ENCODE results near the gene PCNA.
"Not testable (repeated sequence)": the region's sequence is repeated elsewhere in the genome, so short reads cannot be mapped to it uniquely, and the experiment has no call there.

Gene PCNA

DNA sequence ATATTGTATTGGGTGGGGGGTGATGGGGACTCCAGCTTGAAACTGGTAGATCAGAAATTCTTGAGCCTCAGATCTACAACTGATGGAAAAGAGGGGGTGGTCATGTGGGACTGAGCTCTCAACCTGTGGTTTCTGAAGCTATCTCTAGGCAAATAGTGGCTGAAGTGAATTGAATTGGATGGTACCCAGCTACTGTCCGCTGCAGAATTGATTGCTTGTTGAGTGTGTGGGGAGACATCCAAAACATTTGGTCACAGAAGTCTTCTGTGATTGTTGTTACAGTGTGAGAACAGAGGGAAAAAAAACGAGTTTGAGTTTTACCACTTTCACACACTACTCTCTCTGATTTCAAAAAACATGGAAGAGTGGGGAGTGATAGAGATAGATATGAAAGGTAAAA, 21.9 kb upstream of the PCNA start:
- no peak for DNase-seq

DNA sequence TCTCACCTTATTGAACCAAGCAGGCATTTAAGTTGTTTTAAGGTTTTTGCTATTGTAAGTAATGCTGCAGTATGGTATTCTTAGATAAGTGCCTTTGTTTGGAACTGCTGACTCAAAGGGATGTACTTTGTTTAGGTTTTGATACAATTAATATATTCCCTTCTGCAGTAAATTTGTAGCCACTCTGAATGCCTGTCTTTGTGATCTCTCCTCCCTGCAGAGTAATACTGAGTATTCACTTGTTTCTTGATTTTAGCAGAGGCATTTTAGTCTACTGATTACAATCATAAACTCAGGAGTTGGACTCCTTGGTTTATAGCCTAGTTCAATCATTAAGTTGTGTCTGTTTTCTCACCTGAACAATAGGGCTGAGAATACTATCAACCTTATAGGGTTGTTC, 20.4 kb upstream of the PCNA start:
- no peak for DNase-seq

DNA sequence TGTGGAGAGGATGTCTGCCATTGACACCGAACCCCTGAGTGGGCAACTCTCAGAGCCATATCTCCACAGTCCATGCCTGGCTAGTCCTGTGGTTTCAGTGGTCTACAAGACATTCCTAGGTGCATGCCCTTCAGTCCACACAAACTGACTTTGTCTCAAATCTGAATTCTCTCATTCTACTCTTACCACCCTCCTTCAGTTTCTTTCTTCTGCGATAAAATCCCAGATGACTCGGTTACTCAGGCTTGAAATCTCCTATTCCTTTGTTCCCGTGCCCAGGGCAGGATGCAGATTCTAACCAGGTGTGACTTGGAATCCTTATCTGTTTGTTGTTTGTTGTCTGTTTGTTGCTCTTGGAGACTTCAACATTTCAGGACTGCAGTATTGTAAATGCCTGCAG, 16.3 kb upstream of the PCNA start:
- DNase-seq, result no peak

DNA sequence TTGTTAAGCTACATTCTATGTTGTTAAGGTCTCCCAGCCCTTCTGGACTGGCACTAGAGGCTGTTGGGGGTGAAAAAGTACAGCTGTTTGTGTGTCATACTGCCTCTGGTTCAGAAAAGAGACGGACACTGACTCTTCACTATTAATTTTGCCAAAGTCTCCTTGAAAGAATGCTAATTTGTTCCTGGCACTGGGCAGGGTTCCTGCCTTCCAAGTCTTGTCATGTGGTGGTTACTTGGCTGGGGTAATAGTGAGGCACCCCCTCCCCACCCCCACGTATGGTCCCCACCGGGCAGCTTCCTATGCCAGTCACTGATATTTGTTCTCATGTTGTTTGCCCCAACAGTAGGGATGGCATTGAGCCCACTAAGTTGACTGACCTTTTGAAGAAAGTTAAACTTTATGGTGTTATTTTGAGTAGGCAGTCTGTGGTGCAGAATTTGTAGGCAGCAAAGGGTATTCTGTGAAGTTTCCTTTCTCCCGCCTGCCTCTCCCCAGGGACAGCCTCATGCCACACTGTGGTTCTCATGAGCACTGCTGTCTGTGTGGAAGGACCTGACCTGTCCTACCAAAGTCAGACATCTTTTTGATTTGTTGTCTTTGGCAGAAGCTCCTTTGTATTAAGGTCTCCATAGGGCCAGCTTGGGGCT, 15.7 kb upstream of the PCNA start:
- DNase-seq, result no peak

DNA sequence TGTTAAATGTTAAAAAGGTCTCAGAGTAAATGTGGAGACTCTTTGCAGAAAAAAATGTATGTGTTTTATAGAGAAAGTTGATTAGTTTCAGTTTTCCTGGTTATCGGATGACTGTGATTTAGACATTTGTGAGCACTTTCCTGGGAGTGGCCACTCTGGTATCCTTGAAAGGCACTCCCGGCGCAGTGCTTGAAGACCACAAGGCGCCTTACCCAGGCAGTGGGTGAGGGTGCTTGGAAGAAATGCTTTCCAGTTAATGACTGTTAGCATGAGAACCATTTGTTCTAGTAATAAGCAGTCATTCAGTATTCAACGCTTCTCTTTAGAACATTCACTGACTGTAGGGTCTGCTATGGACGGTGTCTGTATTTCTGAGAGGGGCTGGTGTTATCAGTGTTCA, 14.2 kb upstream of the PCNA start:
- no peak for DNase-seq

DNA sequence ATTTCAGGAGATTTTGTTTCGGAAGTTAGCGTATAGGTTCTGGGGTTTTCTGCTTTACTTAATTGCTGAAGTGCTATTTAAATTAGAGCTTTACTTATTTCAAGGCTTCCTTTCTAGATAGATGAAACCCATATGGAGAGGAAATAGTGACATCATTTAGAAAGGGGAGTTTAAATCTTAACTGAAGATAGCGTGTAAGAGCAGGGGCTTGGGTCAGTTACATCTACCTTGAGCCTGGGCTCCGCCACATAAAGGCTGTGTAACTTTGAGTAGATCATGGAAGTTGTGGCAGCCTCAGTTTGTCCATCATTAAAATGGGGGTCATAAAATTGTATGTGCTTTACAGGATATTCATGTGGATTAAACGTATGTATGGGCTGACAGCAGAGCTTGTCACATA, 11.7 kb upstream of the PCNA start:
- no peak for DNase-seq

DNA sequence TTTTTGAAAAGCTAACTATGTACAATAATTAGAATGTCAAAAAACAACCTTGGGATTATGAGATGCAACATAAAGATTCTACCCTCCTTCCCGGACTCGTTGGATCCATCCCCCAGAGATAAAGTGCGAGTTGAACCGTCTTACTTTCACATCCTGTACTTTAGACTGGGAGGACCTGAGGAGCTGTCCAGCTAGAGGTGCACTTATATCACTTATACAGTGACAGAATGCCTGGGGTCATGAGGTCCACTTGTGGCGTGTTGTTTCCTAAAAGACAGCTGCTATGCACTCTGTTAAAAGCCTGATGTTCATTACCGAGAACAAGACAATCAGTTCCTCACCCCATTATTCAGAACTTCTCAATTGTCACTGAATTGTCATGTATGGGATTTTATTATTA, 9.1 kb upstream of the PCNA start:
- DNase-seq, result no peak

DNA sequence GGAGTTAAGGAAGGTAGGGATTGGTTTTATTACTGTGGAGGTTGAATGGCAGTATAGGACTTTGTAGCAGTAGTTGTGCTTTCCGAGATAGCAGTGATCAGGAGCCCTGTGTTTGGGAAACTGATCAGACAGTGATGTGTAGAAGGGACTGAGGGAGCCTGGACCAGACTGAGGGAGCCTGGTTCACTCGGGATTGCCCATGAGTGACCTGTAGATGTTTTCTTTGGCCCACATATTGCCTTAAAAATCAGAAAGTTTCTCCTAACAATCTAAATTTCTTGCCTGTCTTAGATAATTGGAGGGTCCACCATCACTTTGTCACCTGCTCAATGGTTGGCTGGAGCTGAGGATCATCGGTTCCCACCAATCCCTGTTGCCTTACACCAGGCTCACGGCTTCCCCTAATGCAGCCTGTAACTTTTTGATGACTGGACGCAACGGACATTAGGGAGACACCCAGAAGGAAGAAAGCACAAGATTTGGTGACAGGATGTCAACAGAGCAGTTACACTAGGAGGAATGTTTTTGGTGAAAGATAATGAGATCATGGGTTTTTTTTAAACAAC, 8.2 kb upstream of the PCNA start:
- DNase-seq, result no peak

DNA sequence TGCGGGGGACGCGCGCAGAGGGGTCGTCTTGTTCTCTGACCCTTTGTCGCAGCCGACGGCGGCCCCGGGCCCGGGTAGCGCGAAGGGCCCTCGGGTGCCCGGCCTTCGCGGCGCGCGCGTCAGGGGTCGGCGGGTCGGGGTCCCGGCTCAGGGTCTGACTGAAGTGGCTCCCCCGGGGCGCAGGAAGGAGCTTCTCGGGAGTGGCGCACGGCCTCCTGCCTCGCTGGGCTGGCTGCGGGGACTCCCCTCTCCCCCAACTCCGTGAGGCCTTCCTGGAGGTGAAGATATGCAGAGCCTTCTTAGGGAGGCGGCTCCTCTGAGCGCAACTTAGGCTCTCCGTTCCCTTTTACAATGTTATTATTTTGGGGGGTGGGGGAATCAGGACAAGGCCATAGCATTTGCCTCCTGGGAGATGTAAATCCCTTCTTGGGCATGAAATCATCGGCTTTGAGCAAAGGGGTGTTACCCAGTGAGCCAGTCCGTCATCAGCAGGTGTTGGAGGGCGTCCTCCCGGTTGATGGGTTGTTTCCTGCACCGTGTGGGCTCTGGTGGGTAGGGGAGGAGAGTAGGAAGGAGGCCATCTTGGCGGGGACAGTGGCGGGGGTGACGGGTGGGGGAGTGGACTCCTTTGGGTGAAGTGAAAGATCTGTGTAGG, 7.6 kb upstream of the PCNA start:
- peak; percentile 60 to 77 for DNase-seq

DNA sequence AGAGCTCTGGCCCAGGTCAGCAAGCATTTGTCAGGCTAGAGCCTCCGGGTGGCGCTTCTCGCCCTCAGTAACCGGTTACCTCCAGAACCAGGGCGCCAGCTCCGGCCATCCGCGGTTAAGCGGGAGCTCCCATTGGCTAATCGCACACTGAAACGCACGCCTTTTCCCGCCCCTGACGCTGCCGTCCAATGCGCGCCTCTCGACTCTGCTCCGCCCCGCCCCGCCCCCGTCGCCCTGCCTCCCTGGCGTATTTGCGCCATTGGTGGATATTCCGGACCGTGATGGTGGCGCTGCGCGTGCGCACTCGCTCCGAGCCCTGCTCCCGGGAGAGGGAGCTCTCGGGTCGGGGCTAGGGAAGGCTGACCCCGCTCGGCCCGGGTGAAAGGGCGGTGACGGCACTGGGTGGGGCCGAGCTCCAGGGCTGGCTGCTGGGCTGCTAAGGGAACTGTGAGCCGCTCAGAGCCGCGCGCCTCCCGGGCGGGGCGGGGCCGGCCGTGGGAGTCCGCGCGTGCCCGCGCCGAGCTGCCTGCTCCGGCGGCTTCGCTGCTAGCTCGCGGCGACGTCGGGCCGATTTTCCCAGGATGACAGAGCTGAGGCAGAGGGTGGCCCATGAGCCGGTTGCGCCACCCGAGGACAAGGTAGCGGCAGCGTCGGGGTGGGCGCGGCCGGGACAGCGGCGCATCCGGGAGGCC, 6.9 kb upstream of the PCNA start, which contains the start of gene CDS2:
Gene CDS2 (plus strand): TSS at position 497 of the 692 bp plus-strand sequence. CDS start 85 bp downstream, at position 582.
- peak; percentile 98 to 99 for DNase-seq

DNA sequence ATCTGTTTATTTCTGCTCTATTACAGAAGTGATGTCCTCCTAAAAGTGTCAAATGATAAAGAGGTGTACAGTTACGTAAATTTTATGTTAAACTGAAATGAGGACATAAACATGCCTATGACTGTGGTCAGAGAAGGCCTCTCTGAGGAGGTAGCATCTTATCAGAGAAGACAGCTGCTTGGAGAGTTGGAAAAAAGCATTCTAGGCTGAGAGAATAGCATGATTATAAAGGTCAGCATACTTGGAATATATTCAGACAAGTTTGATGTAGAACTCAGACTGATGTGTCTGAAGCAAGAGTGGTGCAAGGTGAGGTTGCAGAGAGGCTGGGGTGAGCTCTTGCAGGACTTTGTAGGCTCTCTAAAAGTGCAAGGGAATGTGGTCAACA, 3.1 kb upstream of the PCNA start:
- DNase-seq, result no peak

DNA sequence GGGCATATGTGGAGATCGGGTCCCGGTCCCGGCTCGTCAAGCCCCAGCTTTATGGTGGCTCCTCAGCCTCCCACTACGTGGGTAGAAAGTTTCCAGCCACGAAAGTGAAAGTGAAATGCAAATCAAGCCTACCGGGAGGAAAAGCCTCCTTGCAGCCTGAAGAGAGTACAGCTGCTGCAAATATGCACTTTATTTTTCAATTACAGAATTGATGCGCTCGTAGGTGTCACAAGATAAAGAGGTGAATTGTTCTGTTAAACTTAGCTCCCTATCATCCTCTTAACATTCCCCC, 373 bp upstream of the PCNA start:
- DNase-seq, result no peak

DNA sequence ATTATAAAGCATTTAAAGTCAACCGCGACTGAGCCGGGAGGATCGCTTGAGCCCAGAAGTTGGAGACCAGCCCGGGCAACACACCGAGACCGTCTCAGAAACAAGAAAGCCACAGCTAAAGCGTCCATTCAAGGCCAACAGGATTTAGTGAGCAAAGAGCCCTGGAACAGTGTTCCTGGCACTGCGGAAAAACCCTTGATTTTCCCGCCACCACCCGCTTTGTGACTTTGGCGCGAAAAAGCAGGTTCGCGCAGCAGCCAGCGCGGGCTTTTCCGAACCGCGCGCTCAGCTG, 669 bp downstream of the PCNA start:
- DNase-seq, result no peak

DNA sequence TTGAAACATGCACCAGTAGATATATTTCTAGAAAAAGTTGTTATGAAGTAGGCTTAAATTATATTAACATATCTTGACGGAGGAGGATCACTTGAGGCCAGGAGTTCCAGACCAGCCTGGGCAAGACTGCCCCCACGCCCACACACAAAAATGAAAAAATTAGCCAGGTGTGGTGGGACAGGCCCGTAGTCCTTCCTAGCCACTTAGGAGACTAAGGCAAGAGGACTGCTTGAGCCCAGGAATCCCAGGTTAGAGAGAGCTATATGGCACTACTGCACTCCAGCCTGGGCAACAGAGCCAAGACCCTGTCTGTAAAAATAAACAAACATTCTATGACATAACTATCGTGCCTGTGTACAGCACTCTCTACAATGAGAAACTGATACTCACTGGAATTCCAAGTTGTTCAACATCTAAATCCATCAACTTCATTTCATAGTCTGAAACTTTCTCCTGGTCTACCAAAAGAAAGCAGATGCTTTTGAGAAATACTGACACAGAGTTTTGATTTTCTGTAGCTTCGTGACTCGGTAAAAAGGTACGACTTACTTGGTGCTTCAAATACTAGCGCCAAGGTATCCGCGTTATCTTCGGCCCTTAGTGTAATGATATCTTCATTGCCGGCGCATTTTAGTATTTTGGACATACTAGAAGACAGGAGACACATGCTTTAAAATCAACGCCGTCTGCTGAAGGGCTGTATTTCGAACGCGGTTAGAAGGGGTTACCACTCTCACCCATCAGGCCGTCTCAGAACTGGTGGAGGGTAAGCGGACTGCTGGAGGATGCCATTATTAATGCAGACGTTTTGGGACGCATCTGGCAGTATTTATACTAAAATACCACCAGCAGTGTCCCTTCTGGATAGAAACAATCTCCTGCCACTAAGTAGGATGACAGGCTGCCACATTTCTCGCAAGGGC, 1.3 kb downstream of the PCNA start:
- DNase-seq, result peak in 1 of 2 experiments; percentile 18

DNA sequence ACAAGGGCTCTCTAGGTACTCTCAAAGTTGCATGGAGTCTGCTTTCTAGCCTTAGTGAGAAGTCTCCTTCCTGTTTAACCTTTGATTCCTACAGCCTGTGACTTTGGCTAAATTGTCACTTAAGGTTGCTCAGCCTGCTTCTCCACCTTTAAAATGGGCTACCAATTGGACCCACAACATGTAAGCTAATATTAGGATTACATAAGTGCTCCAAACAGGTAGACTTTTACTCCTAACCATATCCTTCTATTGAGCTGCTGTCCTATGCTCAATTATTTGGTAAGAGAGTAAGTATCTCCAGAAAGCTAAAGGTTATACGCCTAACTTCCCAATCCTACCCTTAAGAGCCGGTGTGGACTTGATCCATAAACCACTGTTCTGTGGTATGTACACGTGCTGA, 2.9 kb downstream of the PCNA start:
- no peak for DNase-seq

DNA sequence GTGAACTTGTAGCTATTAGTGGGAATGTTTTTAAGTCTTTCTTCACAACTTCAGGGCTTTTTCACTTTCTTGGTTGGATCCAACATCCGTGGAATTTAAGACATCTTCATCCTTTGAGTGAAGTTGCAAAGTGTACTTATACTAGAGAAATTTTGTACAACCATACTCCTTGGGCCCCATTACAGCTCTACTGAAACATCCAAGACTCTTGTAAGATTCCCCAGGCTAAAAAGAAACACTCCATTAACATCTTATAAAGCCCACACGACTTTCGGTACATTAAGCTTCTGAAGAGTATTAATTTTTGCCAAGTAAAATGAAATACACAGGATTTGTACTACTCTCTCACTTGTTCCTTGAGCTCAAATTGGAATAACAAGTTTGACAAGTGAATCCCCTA, 5.4 kb downstream of the PCNA start:
- no peak for DNase-seq

DNA sequence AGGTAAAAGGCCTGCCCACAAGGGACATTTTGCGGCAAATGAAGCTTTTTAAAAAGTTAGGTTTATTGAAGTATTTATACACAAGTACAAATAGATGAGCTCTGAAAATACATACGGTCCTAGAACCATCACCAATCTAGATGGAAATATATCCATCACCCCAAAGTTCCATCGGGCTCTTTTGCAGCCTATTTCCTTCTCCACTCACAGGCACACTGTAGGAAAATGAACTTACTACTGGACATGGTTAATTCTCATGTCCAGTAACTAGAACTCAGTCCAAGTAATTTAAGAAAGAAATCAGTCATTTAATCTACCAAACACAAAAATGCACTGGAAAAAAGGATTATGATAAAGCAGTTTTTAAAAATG, 6.2 kb downstream of the PCNA start:
- no peak for DNase-seq

DNA sequence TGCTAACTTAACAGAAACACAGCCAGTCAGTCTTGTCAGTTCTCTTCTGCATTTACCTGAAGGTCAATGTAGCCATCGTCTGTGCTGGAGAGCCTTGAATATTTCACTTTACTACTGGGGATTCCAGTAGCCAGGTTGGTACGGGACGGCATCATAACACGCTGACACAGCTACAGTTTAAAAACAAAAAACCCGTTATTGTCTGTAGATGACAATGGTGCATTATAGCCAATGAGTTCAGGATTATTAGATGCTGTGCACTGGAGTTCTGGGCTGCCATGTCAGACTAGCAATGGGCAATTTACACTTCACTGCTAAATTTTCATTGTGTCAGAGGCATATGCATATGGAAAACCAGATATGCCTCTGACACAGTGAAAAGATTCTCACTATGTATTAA, 10.5 kb downstream of the PCNA start:
- no peak for DNase-seq

DNA sequence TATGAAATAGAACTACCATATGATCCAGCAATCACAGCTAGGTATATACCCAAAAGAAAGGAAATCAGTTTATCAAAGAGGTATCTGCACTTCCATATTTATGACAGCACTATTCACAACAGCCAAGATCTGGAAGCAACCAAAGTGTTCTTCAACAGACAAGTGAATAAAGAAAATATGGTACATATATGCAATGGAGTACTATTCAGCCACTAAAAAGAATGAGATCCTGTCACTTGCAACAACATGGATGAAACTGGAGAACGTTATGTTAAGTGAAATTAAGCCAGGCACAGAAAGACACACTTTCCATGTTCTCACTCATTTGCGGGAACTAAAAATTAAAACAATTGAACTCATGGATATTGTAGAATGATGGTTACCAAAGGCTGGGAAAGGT, 15.3 kb downstream of the PCNA start:
- no peak for DNase-seq

DNA sequence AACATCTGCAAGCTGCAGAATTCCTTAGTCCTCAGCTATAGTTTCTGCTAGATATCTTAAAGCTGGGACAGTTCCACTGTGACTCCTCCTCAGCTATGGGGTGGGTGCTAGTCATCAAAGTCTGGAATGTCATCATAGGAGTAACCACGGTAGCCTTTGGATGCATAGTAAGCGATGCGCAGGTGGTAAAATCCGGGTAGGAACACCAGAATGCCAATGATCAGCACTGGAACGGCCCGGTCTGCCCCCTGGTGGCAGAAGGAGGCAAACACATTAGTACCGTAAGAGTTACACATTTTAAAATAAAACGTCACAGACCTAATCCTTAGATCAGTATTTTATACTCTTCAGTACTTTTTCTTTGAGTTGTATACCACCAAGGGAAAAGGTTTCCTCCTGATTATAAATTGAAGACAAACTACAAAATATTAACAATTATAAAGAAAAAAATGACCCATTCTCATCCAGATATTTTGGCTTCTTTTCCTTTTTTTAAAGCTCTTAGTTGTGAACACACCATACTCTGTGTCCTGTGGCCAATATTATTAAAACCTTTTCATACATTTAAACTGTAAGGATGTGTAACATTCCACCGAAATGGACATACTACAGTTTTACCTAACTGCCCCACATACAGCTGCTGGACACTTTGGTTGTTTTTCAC, 18.9 kb downstream of the PCNA start:
- peak; percentile 45 for DNase-seq

DNA sequence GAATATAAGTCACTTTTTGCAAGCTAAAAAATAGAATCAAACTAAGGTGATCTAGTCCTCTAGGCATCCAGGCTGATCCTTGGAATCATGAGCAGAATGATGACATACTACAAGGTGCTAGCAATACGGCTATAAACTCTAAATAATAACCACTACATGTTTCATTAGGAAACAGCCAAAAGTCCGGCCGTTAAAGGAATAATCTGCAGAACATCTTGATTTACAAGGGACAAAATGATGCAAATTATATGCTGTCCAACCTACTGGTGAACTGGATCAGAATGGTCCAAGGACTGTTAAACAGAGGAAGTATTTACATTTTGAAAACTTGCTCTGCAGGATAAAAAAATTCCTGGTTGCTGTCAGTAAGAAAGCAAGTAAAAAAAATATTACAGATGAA, 19.8 kb downstream of the PCNA start:
- not testable (repeated sequence) for DNase-seq

DNA sequence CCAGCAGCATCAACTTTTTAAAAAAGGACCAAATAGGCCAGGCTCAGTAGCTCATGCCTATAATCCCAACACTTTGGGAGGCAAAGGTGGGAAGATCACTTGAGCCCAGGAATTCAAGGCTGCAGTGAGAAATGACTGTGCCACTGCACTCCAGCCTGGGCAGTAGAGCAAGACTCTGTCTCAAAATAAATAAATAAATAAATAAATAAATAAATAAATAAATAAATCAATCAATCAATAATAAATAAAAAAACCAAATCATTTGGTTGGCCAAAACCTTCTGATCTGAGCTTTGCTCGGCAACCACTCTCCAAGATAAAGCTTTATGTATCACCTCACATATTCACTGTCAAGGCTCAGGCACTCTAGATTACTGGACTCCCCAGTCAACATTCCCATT, 20.7 kb downstream of the PCNA start:
- DNase-seq, result not testable (repeated sequence)

DNA sequence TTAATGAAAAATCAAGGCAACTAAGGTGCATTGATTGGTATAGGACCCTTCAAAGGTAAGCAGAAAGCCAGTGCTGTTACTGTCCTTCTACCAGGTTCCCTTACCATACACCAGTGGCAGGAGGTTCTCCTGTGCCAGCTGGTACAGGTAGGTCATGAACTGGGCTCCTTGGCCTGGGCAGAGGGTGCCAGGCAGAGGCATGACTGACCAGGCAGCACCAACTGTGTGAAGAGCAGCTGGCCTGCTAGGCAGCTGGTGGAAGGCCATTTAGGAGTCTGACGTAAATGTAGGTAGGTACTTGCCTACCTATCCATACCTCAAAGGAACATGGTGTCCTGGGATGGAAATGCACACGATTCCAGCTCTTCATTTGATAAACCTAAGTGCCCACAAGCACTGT, 23.3 kb downstream of the PCNA start:
- no peak for DNase-seq
